ENCODE results near the gene ANKS1A. TPM values are rescaled to one million over a fixed set of nuclear protein-coding genes. Genes with fewer than 3 reads are reported as not detected.
"Not testable (repeated sequence)": the region's sequence is repeated elsewhere in the genome, so short reads cannot be mapped to it uniquely, and the experiment has no call there.

The ANKS1A gene
- total and polyA plus RNA-seq, 2 of the 4 experiments (the other 2 are of a cell fraction): 7.2 to 7.5 TPM

GRCh38 chr6:34932202-34932601 is 43.1 kb downstream of the ANKS1A start:
- BruUV-seq (replicated peaks); H3K4ac ChIP-seq (ENCODE audit: low read depth, low read length); H3K56ac ChIP-seq (ENCODE audit: extremely low read depth, insufficient read depth, low read length); H2BK20ac ChIP-seq (ENCODE audit: low read depth, low read length); H2BK5ac ChIP-seq (ENCODE audit: low read depth, low read length, poor library complexity, severe bottlenecking); H2AK5ac ChIP-seq (ENCODE audit: low read depth, low read length); H4K91ac ChIP-seq (ENCODE audit: insufficient read depth, low read depth, low read length); H3K27me3 ChIP-seq (ENCODE audit: control insufficient read depth, insufficient read depth, low read length); intact Hi-C loops (cut with micrococcal nuclease); H3K14ac ChIP-seq (replicated peaks; ENCODE audit: low read depth, low read length); H2BK15ac ChIP-seq (ENCODE audit: low read depth, low read length); in situ Hi-C loops (cut with MboI; ENCODE audit: low sequenced_read_pairs); H3K9me3 ChIP-seq (ENCODE audit: control insufficient read depth, insufficient read depth, low read length); ATAC-seq (ENCODE audit: low read depth); H2AFZ ChIP-seq (replicated peaks; ENCODE audit: low read length, poor library complexity); H3K27ac ChIP-seq (ENCODE audit: insufficient read depth, low read length); H3K4me1 ChIP-seq (ENCODE audit: control insufficient read depth, insufficient read depth, low read length); H4K5ac ChIP-seq (ENCODE audit: low read depth, low read length); H4K8ac ChIP-seq (ENCODE audit: low read depth in 2 of 2, low read length in 2 of 2); DNase-seq; H3K9ac ChIP-seq (ENCODE audit: low read depth, low read length); H3K9me1 ChIP-seq (ENCODE audit: insufficient read depth, low read length); H3K36me3 ChIP-seq (ENCODE audit: control insufficient read depth, insufficient read depth, low read length); H3K4me2 ChIP-seq (ENCODE audit: low read depth, low read length); CTCF ChIA-PET; H3K23ac ChIP-seq (ENCODE audit: low read depth, low read length); H2AK9ac ChIP-seq (replicated peaks; ENCODE audit: low read depth, low read length, poor library complexity); POLR2A ChIA-PET (ENCODE audit: unreplicated experiment); H3K18ac ChIP-seq (ENCODE audit: low read depth, low read length); dilution Hi-C loops (cut with HindIII; ENCODE audit: low sequenced_read_pairs, unreplicated experiment); H2BK120ac ChIP-seq (ENCODE audit: low read depth, low read length); H3K4me3 ChIP-seq (ENCODE audit: insufficient read depth, low read depth, low read length): not testable (repeated sequence)
- peaks cover 11 to 12% of the 10 kb centered on the region in 2 experiments; a peak in 3 of 4 replicates for H3K79me1 ChIP-seq (ENCODE audit: low read depth in 1 of 2, low read length in 2 of 2)
- WGBS, 2 experiments (ENCODE audit: extremely low coverage in 2 of 2, insufficient read length in 1 of 2): no CpG with 5 or more reads among the region's 12 CpGs
- H4K20me1 ChIP-seq (ENCODE audit: insufficient read depth, low read length): 0 out of 2 replicates have a peak, but pooled peaks cover 14% of the 10 kb centered on the region

Data from IMR-90 (cell line).